Measurements from ENCODE around the gene TAF1.
"Not testable (repeated sequence)": the region's sequence is repeated elsewhere in the genome, so short reads cannot be mapped to it uniquely, and the experiment has no call there.

The TAF1 gene

GRCh38 chrX:71393919-71394318 is 27.8 kb downstream of the TAF1 start:
- no peak for TF ChIP-seq ZNF274 (IDR thresholded peaks at IDR 0.05; ENCODE audit: low read depth, low read length)

GRCh38 chrX:71396576-71396975 is 30.4 kb downstream of the TAF1 start:
- H3K4me3 ChIP-seq (ENCODE audit: low read length): no peak overlapping the region
- TF ChIP-seq ZNF274 (IDR thresholded peaks at IDR 0.05; ENCODE audit: low read depth, low read length): no peak

More at GRCh38 chrX:71393919-71394318, 27.8 kb downstream of the TAF1 start:
- no peak overlapping the region for H3K4me3 ChIP-seq (ENCODE audit: low read length)

GRCh38 chrX:71400710-71401109 is 34.6 kb downstream of the TAF1 start:
- TF ChIP-seq ZNF274 (IDR thresholded peaks at IDR 0.05; ENCODE audit: low read depth, low read length): no peak
- no peak overlapping the region for H3K4me3 ChIP-seq (ENCODE audit: low read length)

GRCh38 chrX:71416260-71416659 is 50.1 kb downstream of the TAF1 start:
- H3K4me3 ChIP-seq (ENCODE audit: low read length): not testable (repeated sequence)

- H3K4me3 ChIP-seq (ENCODE audit: low read length): no peak overlapping the region
- no peak for TF ChIP-seq ZNF274 (IDR thresholded peaks at IDR 0.05; ENCODE audit: low read depth, low read length)
Observed at GRCh38 chrX:71420686-71421085, 54.5 kb downstream of the TAF1 start.

- H3K4me3 ChIP-seq (ENCODE audit: low read length): no peak overlapping the region
- no peak for TF ChIP-seq ZNF274 (IDR thresholded peaks at IDR 0.05; ENCODE audit: low read depth, low read length)
Observed at GRCh38 chrX:71432733-71433132, 66.6 kb downstream of the TAF1 start.

- no peak for TF ChIP-seq ZNF274 (IDR thresholded peaks at IDR 0.05; ENCODE audit: low read depth, low read length)
- no peak overlapping the region for H3K4me3 ChIP-seq (ENCODE audit: low read length)
Observed at GRCh38 chrX:71438750-71439149, 72.6 kb downstream of the TAF1 start.

- H3K4me3 ChIP-seq (ENCODE audit: low read length): no peak overlapping the region
- no peak for TF ChIP-seq ZNF274 (IDR thresholded peaks at IDR 0.05; ENCODE audit: low read depth, low read length)
Observed at GRCh38 chrX:71439420-71439819, 73.3 kb downstream of the TAF1 start.

GRCh38 chrX:71439896-71440295 is 73.7 kb downstream of the TAF1 start:
- H3K4me3 ChIP-seq (ENCODE audit: low read length): no peak overlapping the region
- no peak for TF ChIP-seq ZNF274 (IDR thresholded peaks at IDR 0.05; ENCODE audit: low read depth, low read length)

GRCh38 chrX:71440401-71440800 is 74.2 kb downstream of the TAF1 start:
- no peak overlapping the region for H3K4me3 ChIP-seq (ENCODE audit: low read length)
- TF ChIP-seq ZNF274 (IDR thresholded peaks at IDR 0.05; ENCODE audit: low read depth, low read length): no peak

- not testable (repeated sequence) for H3K4me3 ChIP-seq (ENCODE audit: low read length)
Observed at GRCh38 chrX:71441809-71442208, 75.7 kb downstream of the TAF1 start.

GRCh38 chrX:71450433-71451106 is 84.4 kb downstream of the TAF1 start:
- TF ChIP-seq ZNF274 (IDR thresholded peaks at IDR 0.05; ENCODE audit: low read depth, low read length): no peak

GRCh38 chrX:71451518-71451917 is 85.4 kb downstream of the TAF1 start:
- not testable (repeated sequence) for H3K4me3 ChIP-seq (ENCODE audit: low read length)

More at GRCh38 chrX:71450433-71451106, 84.4 kb downstream of the TAF1 start:
- H3K4me3 ChIP-seq (ENCODE audit: low read length): no peak overlapping the region

- H3K4me3 ChIP-seq (ENCODE audit: low read length): no peak overlapping the region
- TF ChIP-seq ZNF274 (IDR thresholded peaks at IDR 0.05; ENCODE audit: low read depth, low read length): no peak
Observed at GRCh38 chrX:71453056-71453455, 86.9 kb downstream of the TAF1 start.

- no peak for TF ChIP-seq ZNF274 (IDR thresholded peaks at IDR 0.05; ENCODE audit: low read depth, low read length)
- H3K4me3 ChIP-seq (ENCODE audit: low read length): no peak overlapping the region
Observed at GRCh38 chrX:71454222-71454621, 88.1 kb downstream of the TAF1 start.

- no peak overlapping the region for H3K4me3 ChIP-seq (ENCODE audit: low read length)
- TF ChIP-seq ZNF274 (IDR thresholded peaks at IDR 0.05; ENCODE audit: low read depth, low read length): no peak
Observed at GRCh38 chrX:71458866-71459265, 92.7 kb downstream of the TAF1 start.

All from GM08714 (cell line).